GM23338 (cell line): ENCODE data around the gene KDM4C. TPM values are rescaled to one million over a fixed set of nuclear protein-coding genes. Genes with fewer than 3 reads are reported as not detected.

Experiments used
- ATAC-seq: fragments of 200-7000 bp; cut with Tn5 transposase; 3 replicates; pipeline ENCODE4 v1.9.1; 2020
- DNase-seq: peaks from one replicate; pipeline ENCODE4 v3.0.0-alpha.2; 2015; ENCODE audit warnings: low spot score
- H2AFZ ChIP-seq: fragments of 200-600 bp; sonication (generic); 2 replicates; pipeline ENCODE4 v1.8.0; 2016; ENCODE audit warnings: antibody characterized with exemption, mild to moderate bottlenecking, moderate library complexity
- H3F3A ChIP-seq: fragments of 200-600 bp; sonication (generic); replicated peaks from 2 replicates; pipeline ENCODE4 v1.8.0; 2017; ENCODE audit warnings: antibody characterized with exemption, mixed run types, low read depth
- H3K27ac ChIP-seq: fragments of 200-600 bp; sonication (generic); 2 replicates; pipeline ENCODE4 v1.6.1; 2016; ENCODE audit warnings: low read depth
- H3K27me3 ChIP-seq: fragments of 200-600 bp; sonication (generic); 2 replicates; pipeline ENCODE4 v1.8.0; 2016; ENCODE audit warnings: mild to moderate bottlenecking, mixed run types, moderate library complexity; ENCODE audit not compliant: insufficient read depth
- H3K36me3 ChIP-seq: fragments of 200-600 bp; sonication (generic); 2 replicates; pipeline ENCODE4 v1.8.0; 2016; ENCODE audit warnings: mild to moderate bottlenecking; ENCODE audit not compliant: insufficient read depth
- H3K4me1 ChIP-seq: fragments of 200-600 bp; sonication (generic); 2 replicates; pipeline ENCODE4 v1.8.0; 2016; ENCODE audit warnings: mild to moderate bottlenecking, moderate library complexity; ENCODE audit not compliant: insufficient read depth
- H3K4me2 ChIP-seq: fragments of 200-600 bp; sonication (generic); 2 replicates; pipeline ENCODE4 v1.7.1; 2017; ENCODE audit warnings: mixed run types
- H3K4me3 ChIP-seq: fragments of 200-600 bp; sonication (generic); 2 replicates; pipeline ENCODE4 v1.6.1; 2016; ENCODE audit warnings: mixed run types
- H3K79me2 ChIP-seq: fragments of 200-600 bp; sonication (generic); replicated peaks from 2 replicates; pipeline ENCODE4 v1.8.0; 2017; ENCODE audit warnings: mild to moderate bottlenecking; ENCODE audit not compliant: insufficient read depth
- H3K9me2 ChIP-seq: fragments of 200-600 bp; sonication (generic); 2 replicates; pipeline ENCODE4 v1.8.0; 2017; ENCODE audit not compliant: insufficient read depth
- H4K20me1 ChIP-seq: fragments of 200-600 bp; sonication (generic); replicated peaks from 2 replicates; pipeline ENCODE4 v1.8.0; 2017; ENCODE audit warnings: mild to moderate bottlenecking; ENCODE audit not compliant: insufficient read depth
- H3K27ac Mint-ChIP-seq: 2 replicates; pipeline ENCODE4 v1.8.0; 2020; ENCODE audit warnings: inconsistent platforms, mild to moderate bottlenecking, moderate library complexity, mixed read lengths
- H3K27me3 Mint-ChIP-seq: 3 replicates; pipeline ENCODE4 v1.8.0; 2022; ENCODE audit warnings: low read depth, mild to moderate bottlenecking, moderate library complexity, mixed read lengths, inconsistent platforms; ENCODE audit not compliant: insufficient read depth, poor library complexity
- H3K36me3 Mint-ChIP-seq: 3 replicates; pipeline ENCODE4 v1.8.0; 2021; ENCODE audit warnings: low read depth, mild to moderate bottlenecking, inconsistent platforms, moderate library complexity, mixed read lengths
- H3K4me1 Mint-ChIP-seq: 3 replicates; pipeline ENCODE4 v1.8.0; 2020; ENCODE audit warnings: mild to moderate bottlenecking, inconsistent platforms, mixed read lengths
- H3K4me3 Mint-ChIP-seq: 3 replicates; pipeline ENCODE4 v1.8.0; 2021; ENCODE audit warnings: moderate library complexity, mild to moderate bottlenecking, inconsistent platforms, mixed read lengths
- H3K9me3 Mint-ChIP-seq: 3 replicates; pipeline ENCODE4 v1.8.0; 2020; ENCODE audit warnings: moderate library complexity, mild to moderate bottlenecking, inconsistent platforms, mixed read lengths
- CREB1 ChIP-seq: fragments of 250-450 bp; sonication (Bioruptor Pico); IDR thresholded peaks from 2 replicates; pipeline ENCODE4 v1.5.0; 2020; ENCODE audit warnings: low read depth, mild to moderate bottlenecking, moderate library complexity
- CTCF ChIP-seq, 2 experiments: fragments of 200-600 bp in 1 of 2; sonication (generic) in 1 of 2; conservative IDR thresholded peaks; 2 replicates each; pipeline versions ENCODE4 v1.5.1 to v1.6.1; 2016 to 2017; ENCODE audit warnings: antibody characterized with exemption in 2 of 2, low read depth in 2 of 2, mild to moderate bottlenecking in 2 of 2, moderate library complexity in 1 of 2
- EZH2 ChIP-seq: fragments of 200-600 bp; sonication (generic); IDR thresholded peaks from one replicate; pipeline ENCODE4 v1.8.0; 2017; ENCODE audit warnings: antibody characterized with exemption, mild to moderate bottlenecking, low read depth; ENCODE audit not compliant: unreplicated experiment
- JUNB ChIP-seq: IDR thresholded peaks from one replicate; pipeline ENCODE4 v1.6.1; 2016; ENCODE audit warnings: antibody characterized with exemption; ENCODE audit not compliant: unreplicated experiment
- NANOG ChIP-seq: IDR thresholded peaks from 2 replicates; pipeline ENCODE4 v1.6.1; 2016; ENCODE audit warnings: antibody characterized with exemption, borderline replicate concordance
- POLR2AphosphoS5 ChIP-seq: IDR thresholded peaks from 2 replicates; pipeline ENCODE4 v1.6.1; 2016; ENCODE audit warnings: antibody characterized with exemption, low read depth
- REST ChIP-seq: IDR thresholded peaks from one replicate; pipeline ENCODE4 v1.6.1; 2018; ENCODE audit warnings: antibody characterized with exemption; ENCODE audit not compliant: unreplicated experiment
- ZNF331 ChIP-seq: fragments of 250-450 bp; sonication (Bioruptor Pico); IDR thresholded peaks from 2 replicates; pipeline ENCODE4 v1.5.0; 2020; ENCODE audit warnings: low read depth, mild to moderate bottlenecking, moderate library complexity
- ZNF462 ChIP-seq: fragments of 250-450 bp; sonication (Bioruptor Pico); IDR thresholded peaks from 2 replicates; pipeline ENCODE4 v1.5.0; 2020; ENCODE audit warnings: mild to moderate bottlenecking, moderate library complexity
- polyA plus RNA-seq: library from polyadenylated mRNA; unstranded; fragments of >200 nt; fragmentation: Nextera tagmentation; extraction: Ambion mirVana; gene quantifications from 2 replicates; pipeline ENCODE4 v1.2.1, GENCODE V29; 2016
- total RNA-seq: library from RNA; depleted of rRNA; stranded (reverse); fragments of >200 nt; shearing (Covaris generic); gene quantifications from 2 replicates; pipeline ENCODE4 v1.2.3, GENCODE V29; 2014

KDM4C gene
- total and polyA plus RNA-seq, 2 experiments from 2014 or later = 12.0 to 43.8 TPM

- ATAC-seq = no peak
- no peak for DNase-seq
- peak overlapping the region; percentile 80; the same call in 1 of the 2 replicates for H2AFZ ChIP-seq
- H3K27me3 Mint-ChIP-seq = no peaks in the 10 kb centered on the region
- peaks cover 3% of the 10 kb centered on the region; the same call in 1 of the 2 replicates for H3K36me3 ChIP-seq
- H3F3A ChIP-seq = no peaks in the 10 kb centered on the region
- peaks cover 8% of the 10 kb centered on the region for H3K36me3 Mint-ChIP-seq
- H3K27ac ChIP-seq = no peak overlapping the region
- no peak overlapping the region for H3K4me3 ChIP-seq
- H3K79me2 ChIP-seq = no peaks in the 10 kb centered on the region
- H3K4me3 Mint-ChIP-seq = no peak overlapping the region
- H3K4me2 ChIP-seq = no peak overlapping the region
- no peaks in the 10 kb centered on the region for H3K4me1 Mint-ChIP-seq
- no peaks in the 10 kb centered on the region for H3K9me2 ChIP-seq
- TF ChIP-seq ZNF462 (no peak), CREB1 (no peak), CTCF (conservative IDR thresholded peaks at IDR 0.05; ENCODE audit: low read depth in 2 of 2) (no peak), POLR2AphosphoS5 (no peak), JUNB (no peak), ZNF331 (CRISPR knock-in tag) (no peak), EZH2 (no peak), NANOG (no peak), REST (no peak)
- no peaks in the 10 kb centered on the region for H3K4me1 ChIP-seq
- no peaks in the 10 kb centered on the region for H3K27me3 ChIP-seq
- H4K20me1 ChIP-seq = no peaks in the 10 kb centered on the region
- no peak overlapping the region for H3K27ac Mint-ChIP-seq
- peaks cover 18% of the 10 kb centered on the region for H3K9me3 Mint-ChIP-seq
Measured at GRCh38 chr9:6733257-6733656, 24.5 kb upstream of the KDM4C start.
